PC-3 (cell line): ENCODE results near the gene TAL1. TPM values are rescaled to one million over a fixed set of nuclear protein-coding genes. Genes with fewer than 3 reads are reported as not detected.

Experiments
- ATAC-seq: fragments of 200-7000 bp; cut with Tn5 transposase; 2 replicates; pipeline ENCODE4 v1.9.1; 2020; ENCODE audit warnings: mild to moderate bottlenecking, moderate library complexity
- BruUV-seq: library from RNA; stranded (reverse); fragments of 400-500 nt; replicated peaks from 2 replicates; lab custom pipeline; 2021; lab: Mats Ljungman, UMichigan
- CTCF ChIA-PET: fragments of 300-600 bp; sonication (Branson Sonifier 250); formaldehyde crosslinking; loops from one replicate; lab custom pipeline; 2022; ENCODE audit warnings: antibody characterized with exemption; lab: Charles Lee
- POLR2A ChIA-PET: fragments of 300-600 bp; sonication (Branson Sonifier 250); formaldehyde crosslinking; loops from one replicate; lab custom pipeline; 2022; ENCODE audit warnings: antibody characterized with exemption; ENCODE audit not compliant: unreplicated experiment; lab: Charles Lee
- DNase-seq: peaks from one replicate; pipeline ENCODE4 v3.0.0-alpha.2; 2015
- H2AFZ ChIP-seq: fragments of 300-600 bp; sonication (generic); 2 replicates; pipeline ENCODE4 v1.6.0; 2016; ENCODE audit warnings: antibody characterized with exemption, low read length
- H3F3A ChIP-seq: fragments of 300-600 bp; sonication (generic); one replicate; pipeline ENCODE4 v1.6.0; 2017; ENCODE audit warnings: antibody characterized with exemption, low read length, control low read depth, mild to moderate bottlenecking; ENCODE audit not compliant: unreplicated experiment
- H3K27ac ChIP-seq: fragments of 300-600 bp; sonication (generic); 2 replicates; pipeline ENCODE4 v1.5.1; 2016; ENCODE audit warnings: mild to moderate bottlenecking, low read length
- H3K27me3 ChIP-seq: fragments of 300-600 bp; sonication (generic); 2 replicates; pipeline ENCODE4 v1.6.1; 2016; ENCODE audit warnings: low read length, mixed read lengths
- H3K36me3 ChIP-seq: fragments of 300-600 bp; sonication (generic); 2 replicates; pipeline ENCODE4 v1.6.1; 2016; ENCODE audit warnings: low read depth, mixed run types, low read length, mixed read lengths
- H3K4me1 ChIP-seq: fragments of 300-600 bp; sonication (generic); 2 replicates; pipeline ENCODE4 v1.5.1; 2016; ENCODE audit warnings: low read length; ENCODE audit not compliant: insufficient read depth
- H3K4me2 ChIP-seq: fragments of 300-600 bp; sonication (generic); 2 replicates; pipeline ENCODE4 v1.6.0; 2016; ENCODE audit warnings: low read length
- H3K4me3 ChIP-seq: fragments of 300-600 bp; sonication (generic); 2 replicates; pipeline ENCODE4 v1.5.1; 2016; ENCODE audit warnings: mild to moderate bottlenecking, low read length, mixed read lengths
- H3K79me2 ChIP-seq: fragments of 300-600 bp; sonication (generic); 2 replicates; pipeline ENCODE4 v1.6.1; 2017; ENCODE audit warnings: low read length, mixed read lengths
- H3K9ac ChIP-seq: fragments of 300-600 bp; sonication (generic); 2 replicates; pipeline ENCODE4 v1.6.0; 2016; ENCODE audit warnings: mild to moderate bottlenecking, low read length
- H3K9me2 ChIP-seq: fragments of 300-600 bp; sonication (generic); replicated peaks from 2 replicates; pipeline ENCODE4 v1.6.1; 2016; ENCODE audit warnings: mixed run types, low read length, mixed read lengths
- H3K9me3 ChIP-seq: fragments of 300-600 bp; sonication (generic); 2 replicates; pipeline ENCODE4 v1.6.1; 2016; ENCODE audit warnings: low read length, mixed read lengths
- H4K20me1 ChIP-seq: fragments of 300-600 bp; sonication (generic); 2 replicates; pipeline ENCODE4 v1.6.1; 2016; ENCODE audit warnings: low read length, mixed read lengths
- EZH2 ChIP-seq: fragments of 300-600 bp; sonication (generic); IDR thresholded peaks from one replicate; pipeline ENCODE4 v1.6.1; 2017; ENCODE audit warnings: antibody characterized with exemption, mild to moderate bottlenecking, low read length; ENCODE audit not compliant: unreplicated experiment
- EZH2phosphoT487 ChIP-seq: fragments of 300-600 bp; sonication (generic); IDR thresholded peaks from 2 replicates; pipeline ENCODE4 v1.6.1; 2018; ENCODE audit warnings: mild to moderate bottlenecking, antibody characterized with exemption, low read length, borderline replicate concordance
- intact Hi-C: fragments of 100-400 bp; cut with micrococcal nuclease; formaldehyde crosslinking; loops from 2 replicates; pipeline ENCODE4 v1.9.0; 2023
- total RNA-seq: library from RNA; depleted of rRNA; stranded (reverse); fragments of >200 nt; gene quantifications from 2 replicates; pipeline ENCODE4 v1.2.3, GENCODE V29; 2014
- TF ChIP-seq, protein P1 (sequence below): fragments of 300-600 bp; sonication (generic); conservative IDR thresholded peaks from 2 replicates; pipeline ENCODE4 v1.5.1; 2017; ENCODE audit warnings: antibody characterized with exemption, low read depth, mild to moderate bottlenecking, low read length

Gene TAL1
- total RNA-seq, 1 experiment from 2014 or later = not detected

GRCh38 chr1:47231301-47232186 is 481 bp downstream of the TAL1 start:
- intact Hi-C loops = no loop called here
- Histone ChIP-seq H3K4me1 (no peaks in the 10 kb centered on the region), H3F3A (no peaks in the 10 kb centered on the region), H3K27ac (no peak overlapping the region), H3K79me2 (no peaks in the 10 kb centered on the region), H2AFZ (no peak overlapping the region), H3K27me3 (peaks cover 39% of the 10 kb centered on the region), H3K4me2 (no peak overlapping the region), H3K9me3 (no peaks in the 10 kb centered on the region), H3K9me2 (no peaks in the 10 kb centered on the region), H3K4me3 (no peak overlapping the region), H3K36me3 (no peaks in the 10 kb centered on the region), H3K9ac (no peak overlapping the region), H4K20me1 (no peaks in the 10 kb centered on the region)
- BruUV-seq = no TSS peak
- DNase-seq (no peak), ATAC-seq (no peak)
- CTCF ChIA-PET = no interaction called here
- POLR2A ChIA-PET = no interaction called here
- TF ChIP-seq, protein P1, sequence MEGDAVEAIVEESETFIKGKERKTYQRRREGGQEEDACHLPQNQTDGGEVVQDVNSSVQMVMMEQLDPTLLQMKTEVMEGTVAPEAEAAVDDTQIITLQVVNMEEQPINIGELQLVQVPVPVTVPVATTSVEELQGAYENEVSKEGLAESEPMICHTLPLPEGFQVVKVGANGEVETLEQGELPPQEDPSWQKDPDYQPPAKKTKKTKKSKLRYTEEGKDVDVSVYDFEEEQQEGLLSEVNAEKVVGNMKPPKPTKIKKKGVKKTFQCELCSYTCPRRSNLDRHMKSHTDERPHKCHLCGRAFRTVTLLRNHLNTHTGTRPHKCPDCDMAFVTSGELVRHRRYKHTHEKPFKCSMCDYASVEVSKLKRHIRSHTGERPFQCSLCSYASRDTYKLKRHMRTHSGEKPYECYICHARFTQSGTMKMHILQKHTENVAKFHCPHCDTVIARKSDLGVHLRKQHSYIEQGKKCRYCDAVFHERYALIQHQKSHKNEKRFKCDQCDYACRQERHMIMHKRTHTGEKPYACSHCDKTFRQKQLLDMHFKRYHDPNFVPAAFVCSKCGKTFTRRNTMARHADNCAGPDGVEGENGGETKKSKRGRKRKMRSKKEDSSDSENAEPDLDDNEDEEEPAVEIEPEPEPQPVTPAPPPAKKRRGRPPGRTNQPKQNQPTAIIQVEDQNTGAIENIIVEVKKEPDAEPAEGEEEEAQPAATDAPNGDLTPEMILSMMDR = no peak
- TF ChIP-seq EZH2phosphoT487 = no peak

DNA sequence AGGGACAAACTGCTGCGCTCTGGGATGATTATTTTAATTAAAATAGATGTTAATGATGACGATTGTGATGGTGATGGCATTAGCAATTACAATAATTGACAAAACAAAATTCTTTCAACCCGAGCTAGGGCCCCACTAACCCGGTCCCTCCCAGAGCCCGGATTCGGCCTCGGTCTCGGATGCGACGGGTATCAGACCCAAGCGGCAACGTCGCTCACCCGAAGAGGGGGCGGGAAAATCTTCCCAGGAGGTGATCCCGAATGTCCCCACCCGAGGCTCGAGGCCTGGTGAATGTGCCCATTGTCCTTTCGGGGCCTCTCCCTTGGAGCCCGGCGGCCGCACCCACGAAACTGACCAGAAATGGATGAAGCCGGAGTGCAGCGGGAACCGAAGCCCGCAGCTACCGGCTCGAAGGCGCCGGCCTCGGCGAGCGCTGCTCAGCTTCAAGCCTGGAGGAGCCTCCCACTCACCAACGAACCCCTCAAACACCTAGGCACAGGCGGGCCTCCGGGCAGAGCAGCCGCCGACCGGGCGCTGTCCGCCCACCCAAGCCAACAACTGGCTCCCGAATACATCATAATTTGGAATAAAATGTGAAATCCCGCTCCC is 1.2 kb downstream of the TAL1 start:
- TF ChIP-seq EZH2 (no peak), EZH2phosphoT487 (no peak)
- TF ChIP-seq, protein P1 = no peak
- CTCF ChIA-PET = no interaction called here

More for the DNA sequence above, 1.2 kb downstream of the TAL1 start:
- no peak overlapping the region for H3K9ac ChIP-seq
- H3K4me1 ChIP-seq = no peaks in the 10 kb centered on the region
- no peak overlapping the region for H3K4me3 ChIP-seq
- no peaks in the 10 kb centered on the region for H3K79me2 ChIP-seq
- H3K9me3 ChIP-seq = no peaks in the 10 kb centered on the region
- H3K36me3 ChIP-seq = no peaks in the 10 kb centered on the region
- H3K4me2 ChIP-seq = no peak overlapping the region
- POLR2A ChIA-PET = interaction anchor here (0.6 kb wide), 1 partner anchor 56 kb away, joined by 4 read pairs; no protein-coding TSS in a partner anchor
- DNase-seq (no peak), ATAC-seq (no peak)
- H3K9me2 ChIP-seq = no peaks in the 10 kb centered on the region
- no TSS peak for BruUV-seq
- no peak overlapping the region for H2AFZ ChIP-seq
- peaks cover 46% of the 10 kb centered on the region for H3K27me3 ChIP-seq
- H4K20me1 ChIP-seq = no peaks in the 10 kb centered on the region
- no peak overlapping the region for H3K27ac ChIP-seq
- no peaks in the 10 kb centered on the region for H3F3A ChIP-seq
- intact Hi-C loops = no loop called here
